Fibroblast of the aortic adventitia (primary cell): ENCODE measurements around the gene SEPTIN8. TPM values are rescaled to one million over a fixed set of nuclear protein-coding genes. Genes with fewer than 3 reads are reported as not detected.

ENCODE experiments used
- DNase-seq: peaks from one replicate; pipeline ENCODE4 v3.0.0-alpha.2; 2010; ENCODE audit warnings: low read depth
- H3K4me3 ChIP-seq: 2 replicates; pipeline ENCODE4 v1.5.1; 2011; ENCODE audit warnings: low read depth, mild to moderate bottlenecking, control low read depth, low read length, moderate library complexity
- CTCF ChIP-seq: IDR thresholded peaks from 2 replicates; pipeline ENCODE4 v1.5.1; 2011; ENCODE audit warnings: mild to moderate bottlenecking, low read length, control low read depth, inconsistent platforms; ENCODE audit not compliant: insufficient read depth
- total RNA-seq: library from RNA; depleted of rRNA; stranded (reverse); fragments of >200 nt; gene quantifications from 2 replicates; pipeline ENCODE4 v1.2.3, GENCODE V29; 2012; ENCODE audit warnings: low replicate concordance

SEPTIN8 gene
- total RNA-seq, 1 donor: 43.0 TPM

GRCh38 chr5:132768485-132768868 lies 8.6 kb downstream of the SEPTIN8 start:
- H3K4me3 ChIP-seq: no peak overlapping the region
- no peak for TF ChIP-seq CTCF
- no peak for DNase-seq

GRCh38 chr5:132767150-132767549 lies 9.9 kb downstream of the SEPTIN8 start:
- TF ChIP-seq CTCF: no peak
- H3K4me3 ChIP-seq: no peak overlapping the region
- no peak for DNase-seq

- DNase-seq: no peak
- TF ChIP-seq CTCF: no peak
- H3K4me3 ChIP-seq: no peak overlapping the region
Observed at GRCh38 chr5:132766806-132767055, 10.3 kb downstream of the SEPTIN8 start.

GRCh38 chr5:132766020-132766805 lies 10.8 kb downstream of the SEPTIN8 start:
- no peak for TF ChIP-seq CTCF
- no peak for DNase-seq
- H3K4me3 ChIP-seq: no peak overlapping the region

GRCh38 chr5:132765311-132766019 lies 11.6 kb downstream of the SEPTIN8 start:
- TF ChIP-seq CTCF: no peak
- no peak for DNase-seq
- H3K4me3 ChIP-seq: no peak overlapping the region

- no peak for DNase-seq
- no peak for TF ChIP-seq CTCF
- no peak overlapping the region for H3K4me3 ChIP-seq
Observed at GRCh38 chr5:132764671-132765238, 12.3 kb downstream of the SEPTIN8 start.
